IPS-20b (cell line): ENCODE measurements around the gene IZUMO2.

Experiments
- H3K27ac ChIP-seq: one replicate; pipeline ENCODE4 v1.5.1; 2013; ENCODE audit warnings: low read length
- H3K27me3 ChIP-seq: 2 replicates; pipeline ENCODE4 v1.6.1; 2013; ENCODE audit warnings: mild to moderate bottlenecking, low read length, inconsistent platforms; ENCODE audit not compliant: insufficient read depth
- H3K36me3 ChIP-seq: 2 replicates; pipeline ENCODE4 v1.6.1; 2013; ENCODE audit warnings: low read depth, mild to moderate bottlenecking, inconsistent platforms, low read length, moderate library complexity; ENCODE audit not compliant: insufficient read depth
- H3K4me1 ChIP-seq: 2 replicates; pipeline ENCODE4 v1.6.1; 2013; ENCODE audit warnings: mild to moderate bottlenecking, control low read depth, inconsistent platforms, low read length, moderate library complexity; ENCODE audit not compliant: insufficient read depth
- H3K4me3 ChIP-seq: 2 replicates; pipeline ENCODE4 v1.5.1; 2013; ENCODE audit warnings: mild to moderate bottlenecking, low read length, inconsistent platforms
- H3K9ac ChIP-seq: 2 replicates; pipeline ENCODE4 v1.6.1; 2013; ENCODE audit warnings: low read depth, mild to moderate bottlenecking, inconsistent platforms, low read length, moderate library complexity
- H3K9me3 ChIP-seq: 2 replicates; pipeline ENCODE4 v1.6.1; 2013; ENCODE audit warnings: mild to moderate bottlenecking, low read depth, low read length, inconsistent platforms; ENCODE audit not compliant: insufficient read depth

The IZUMO2 gene

GRCh38 chr19:50162988-50163387, at the start of gene IZUMO2:
TSS of gene IZUMO2 (minus strand) at chr19:50163281. CDS start at chr19:50163194, 87 bp downstream.
- Histone ChIP-seq H3K9ac (no peak within 1 kb of the TSS), H3K27ac (no peak within 1 kb of the TSS), H3K4me1 (no peaks in the 10 kb centered on the region), H3K9me3 (peaks cover 73% of the 10 kb centered on the region), H3K4me3 (no peak within 1 kb of the TSS), H3K36me3 (no peaks in the 10 kb centered on the region), H3K27me3 (no peaks in the 10 kb centered on the region)

GRCh38 chr19:50210425-50210824, 47.3 kb upstream of the IZUMO2 start:
- H3K27me3 ChIP-seq, result no peaks in the 10 kb centered on the region
- H3K36me3 ChIP-seq, result no peaks in the 10 kb centered on the region
- peaks cover 88% of the 10 kb centered on the region for H3K9me3 ChIP-seq
- no peak overlapping the region for H3K9ac ChIP-seq
- H3K27ac ChIP-seq, result no peak overlapping the region
- H3K4me3 ChIP-seq, result no peak overlapping the region
- no peaks in the 10 kb centered on the region for H3K4me1 ChIP-seq

DNA sequence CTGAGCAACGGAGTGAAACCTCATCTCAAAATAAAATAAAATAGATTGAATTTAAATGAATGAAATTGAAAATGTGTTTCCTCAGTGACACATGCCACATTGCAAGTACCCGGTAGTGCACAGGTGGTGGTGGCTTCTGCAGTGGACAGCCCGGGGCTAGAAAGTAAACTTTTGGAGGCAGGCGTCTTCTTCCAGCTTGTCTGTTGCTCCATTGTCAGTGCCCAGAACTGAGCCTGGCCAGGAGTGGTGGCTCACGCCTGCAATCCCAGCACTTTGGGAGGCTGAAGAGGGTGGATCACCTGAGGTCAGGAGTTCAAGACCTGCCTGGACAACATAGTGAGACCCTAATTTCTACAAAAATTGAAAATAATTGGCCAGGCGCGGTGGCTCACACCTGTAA, 46.0 kb upstream of the IZUMO2 start:
- Histone ChIP-seq H3K9me3 (peaks cover 86% of the 10 kb centered on the region), H3K36me3 (no peaks in the 10 kb centered on the region), H3K27me3 (no peaks in the 10 kb centered on the region), H3K27ac (no peak overlapping the region), H3K4me1 (no peaks in the 10 kb centered on the region), H3K9ac (no peak overlapping the region), H3K4me3 (no peak overlapping the region)

GRCh38 chr19:50207730-50208129, 44.6 kb upstream of the IZUMO2 start:
- no peaks in the 10 kb centered on the region for H3K4me1 ChIP-seq
- H3K9me3 ChIP-seq, result peaks cover 83% of the 10 kb centered on the region
- H3K27me3 ChIP-seq, result no peaks in the 10 kb centered on the region
- H3K27ac ChIP-seq, result no peak overlapping the region
- no peaks in the 10 kb centered on the region for H3K36me3 ChIP-seq
- H3K4me3 ChIP-seq, result no peak overlapping the region
- no peak overlapping the region for H3K9ac ChIP-seq

DNA sequence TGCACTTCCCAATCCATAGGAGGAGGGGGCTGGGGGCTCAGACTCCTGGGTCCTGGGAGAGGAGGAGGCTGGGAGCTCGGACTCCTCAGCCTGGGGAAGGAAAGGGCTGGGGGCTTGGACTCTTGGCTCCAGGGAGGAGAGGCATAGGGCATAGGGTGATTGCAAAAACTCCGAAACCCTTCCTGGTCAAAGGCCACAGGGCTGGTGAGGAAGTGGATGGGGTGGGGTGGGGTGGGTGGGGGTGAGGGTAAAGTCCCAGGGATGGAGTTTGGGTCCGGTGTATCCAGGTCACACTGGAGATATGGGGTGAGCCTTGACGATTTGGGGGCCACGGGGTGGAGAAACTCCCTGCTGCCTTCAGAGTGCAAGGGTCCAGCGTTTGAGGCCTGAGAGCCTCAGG, 43.1 kb upstream of the IZUMO2 start:
- H3K4me3 ChIP-seq, result no peak overlapping the region
- no peak overlapping the region for H3K9ac ChIP-seq
- H3K36me3 ChIP-seq, result no peaks in the 10 kb centered on the region
- H3K4me1 ChIP-seq, result no peaks in the 10 kb centered on the region
- no peaks in the 10 kb centered on the region for H3K27me3 ChIP-seq
- no peak overlapping the region for H3K27ac ChIP-seq
- peaks cover 83% of the 10 kb centered on the region for H3K9me3 ChIP-seq

DNA sequence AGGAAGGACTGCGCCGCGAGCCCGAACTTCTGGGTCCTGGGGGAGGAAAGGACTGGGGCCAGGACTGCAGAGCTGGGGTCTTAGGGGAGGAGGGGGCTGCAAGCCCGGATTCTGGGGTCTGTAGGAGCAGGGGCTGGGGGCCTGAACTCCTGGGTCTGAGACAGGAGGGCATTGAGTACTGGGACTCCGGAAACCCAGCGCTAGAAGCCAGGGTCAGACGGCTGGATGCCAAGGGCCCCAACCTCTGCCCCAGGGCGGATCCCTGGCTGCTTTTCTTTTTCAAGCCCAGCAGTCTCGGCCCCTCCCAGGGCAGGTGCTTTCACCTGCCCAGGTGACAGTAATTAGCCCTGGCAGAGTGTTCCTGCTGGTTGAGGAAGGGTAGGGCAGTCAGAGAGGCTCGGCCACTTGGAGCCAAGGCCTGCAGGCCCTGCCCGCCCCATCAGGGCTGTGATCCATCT, 42.6 kb upstream of the IZUMO2 start:
- Histone ChIP-seq H3K4me3 (no peak overlapping the region), H3K4me1 (no peaks in the 10 kb centered on the region), H3K9me3 (peaks cover 83% of the 10 kb centered on the region), H3K36me3 (no peaks in the 10 kb centered on the region), H3K27me3 (no peaks in the 10 kb centered on the region), H3K27ac (no peak overlapping the region), H3K9ac (no peak overlapping the region)

DNA sequence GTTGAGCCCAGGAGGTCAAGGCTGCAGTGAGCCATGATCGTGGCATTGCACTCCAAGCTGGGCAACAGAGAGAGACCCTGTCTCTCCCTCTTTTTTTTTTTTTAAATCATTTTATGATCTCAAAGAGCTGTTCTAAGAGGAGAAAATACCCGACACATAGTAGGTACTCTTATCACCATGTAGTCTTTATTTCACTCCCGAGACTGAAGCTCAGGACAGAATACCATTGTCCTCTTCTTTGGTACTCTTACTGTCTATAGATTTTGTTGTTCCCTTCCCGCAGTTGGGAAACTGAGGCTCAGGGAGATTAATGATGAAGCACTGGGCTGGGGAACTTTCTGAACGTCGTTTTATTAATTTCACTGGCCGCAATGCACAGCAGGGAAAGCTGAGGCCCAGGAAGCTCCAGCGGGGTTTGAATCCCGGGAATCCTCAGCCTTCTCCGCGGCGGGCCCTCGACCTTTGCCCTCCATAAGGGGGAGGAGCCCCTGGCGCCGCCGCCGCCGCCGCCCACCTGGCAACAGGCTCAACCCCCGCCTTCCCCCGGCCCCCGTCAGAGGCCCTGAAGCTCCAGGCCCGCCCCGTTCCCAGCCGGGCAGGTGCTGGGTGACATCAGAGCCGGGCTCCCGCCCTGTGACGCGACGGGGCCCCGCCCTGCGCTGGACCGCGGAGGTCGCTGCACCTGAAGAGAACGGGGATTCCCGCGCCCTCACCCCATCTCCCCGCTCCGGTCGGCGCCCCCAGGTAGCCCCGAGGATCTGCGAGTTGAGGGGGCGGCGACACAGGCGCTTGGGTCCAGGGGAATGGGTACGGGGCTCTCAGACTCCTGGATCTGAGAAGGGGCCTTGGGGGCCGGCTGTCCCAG, 42.0 kb upstream of the IZUMO2 start:
- H3K27me3 ChIP-seq, result no peaks in the 10 kb centered on the region
- H3K9ac ChIP-seq, result no peak overlapping the region
- H3K36me3 ChIP-seq, result no peaks in the 10 kb centered on the region
- no peak overlapping the region for H3K4me3 ChIP-seq
- H3K27ac ChIP-seq, result no peak overlapping the region
- peaks cover 85% of the 10 kb centered on the region for H3K9me3 ChIP-seq
- no peaks in the 10 kb centered on the region for H3K4me1 ChIP-seq

GRCh38 chr19:50204081-50204428, 41.0 kb upstream of the IZUMO2 start:
- no peak overlapping the region for H3K9ac ChIP-seq
- H3K36me3 ChIP-seq, result no peaks in the 10 kb centered on the region
- no peak overlapping the region for H3K4me3 ChIP-seq
- H3K27me3 ChIP-seq, result no peaks in the 10 kb centered on the region
- no peaks in the 10 kb centered on the region for H3K4me1 ChIP-seq
- peaks cover 91% of the 10 kb centered on the region for H3K9me3 ChIP-seq
- no peak overlapping the region for H3K27ac ChIP-seq

GRCh38 chr19:50203281-50204080, 40.4 kb upstream of the IZUMO2 start, which contains the start of gene MYH14:
TSS of gene MYH14 (plus strand) at chr19:50203622. CDS start at chr19:50210366, 6,744 bp downstream.
- Histone ChIP-seq H3K4me3 (no peak within 1 kb of the TSS), H3K9ac (no peak within 1 kb of the TSS), H3K27me3 (no peaks in the 10 kb centered on the region), H3K9me3 (peaks cover 91% of the 10 kb centered on the region), H3K27ac (no peak within 1 kb of the TSS), H3K4me1 (no peaks in the 10 kb centered on the region), H3K36me3 (no peaks in the 10 kb centered on the region)

- Histone ChIP-seq H3K9me3 (peaks cover 91% of the 10 kb centered on the region), H3K27me3 (no peaks in the 10 kb centered on the region), H3K4me1 (no peaks in the 10 kb centered on the region), H3K36me3 (no peaks in the 10 kb centered on the region), H3K27ac (no peak overlapping the region), H3K4me3 (no peak overlapping the region), H3K9ac (no peak overlapping the region)
These were observed 39.8 kb upstream of the IZUMO2 start for GRCh38 chr19:50202962-50203280.

DNA sequence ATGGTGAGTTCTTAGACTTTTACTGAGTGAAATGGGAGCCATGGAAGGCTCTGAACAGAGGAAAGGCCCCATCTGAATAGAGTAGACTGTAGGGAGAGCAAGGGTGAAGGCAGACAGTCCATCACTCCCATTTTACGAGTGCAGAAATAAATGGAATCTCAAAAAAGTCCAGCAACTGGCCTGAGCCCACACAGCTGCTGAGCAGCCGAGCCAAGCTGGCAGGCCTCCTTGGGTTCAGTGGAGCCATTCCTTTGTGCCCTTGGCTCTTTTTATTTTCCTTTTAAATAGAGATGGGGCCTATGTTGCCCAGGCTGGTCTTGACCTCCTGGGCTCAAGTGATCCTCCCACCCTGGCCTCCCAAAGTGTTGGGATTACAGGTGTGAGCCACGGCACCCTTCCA, 39.3 kb upstream of the IZUMO2 start:
- Histone ChIP-seq H3K4me1 (no peaks in the 10 kb centered on the region), H3K4me3 (no peak overlapping the region), H3K9me3 (peaks cover 91% of the 10 kb centered on the region), H3K36me3 (no peaks in the 10 kb centered on the region), H3K27me3 (no peaks in the 10 kb centered on the region), H3K27ac (no peak overlapping the region), H3K9ac (no peak overlapping the region)

- H3K36me3 ChIP-seq, result no peaks in the 10 kb centered on the region
- H3K4me3 ChIP-seq, result no peak overlapping the region
- no peak overlapping the region for H3K9ac ChIP-seq
- no peaks in the 10 kb centered on the region for H3K27me3 ChIP-seq
- peaks cover 94% of the 10 kb centered on the region for H3K9me3 ChIP-seq
- H3K27ac ChIP-seq, result no peak overlapping the region
- no peaks in the 10 kb centered on the region for H3K4me1 ChIP-seq
These were observed 36.1 kb upstream of the IZUMO2 start for GRCh38 chr19:50199259-50199555.
